H9 (cell line): ENCODE results near the gene CCDC93. TPM values are rescaled to one million over a fixed set of nuclear protein-coding genes. Genes with fewer than 3 reads are reported as not detected.

Experiments
- DNase-seq: peaks from one replicate; pipeline ENCODE4 v3.0.0-alpha.2; 2017
- H2AFZ ChIP-seq: one replicate; pipeline ENCODE4 v1.6.1; 2013; ENCODE audit warnings: mild to moderate bottlenecking, low read length, control low read depth, moderate library complexity
- H2AK5ac ChIP-seq: 2 replicates; pipeline ENCODE4 v1.6.1; 2013; ENCODE audit warnings: low read length, control low read depth, mixed read lengths; ENCODE audit not compliant: insufficient read length
- H2BK120ac ChIP-seq: one replicate; pipeline ENCODE4 v1.6.1; 2013; ENCODE audit warnings: low read depth, mild to moderate bottlenecking, low read length, control low read depth, inconsistent platforms; ENCODE audit not compliant: poor library complexity, severe bottlenecking
- H2BK12ac ChIP-seq: 2 replicates; pipeline ENCODE4 v1.6.1; 2013; ENCODE audit warnings: low read length, control low read depth, mixed read lengths, low read depth; ENCODE audit not compliant: insufficient read length
- H2BK15ac ChIP-seq: 2 replicates; pipeline ENCODE4 v1.6.1; 2013; ENCODE audit warnings: low read depth, low read length, control low read depth
- H2BK20ac ChIP-seq: one replicate; pipeline ENCODE4 v1.6.1; 2013; ENCODE audit warnings: low read depth, mild to moderate bottlenecking, low read length, control low read depth, inconsistent platforms; ENCODE audit not compliant: poor library complexity, severe bottlenecking
- H2BK5ac ChIP-seq: 2 replicates; pipeline ENCODE4 v1.6.1; 2013; ENCODE audit warnings: low read length, control low read depth, mixed read lengths; ENCODE audit not compliant: insufficient read length
- H3K14ac ChIP-seq: 2 replicates; pipeline ENCODE4 v1.6.1; 2013; ENCODE audit warnings: low read length, control low read depth; ENCODE audit not compliant: insufficient read depth
- H3K18ac ChIP-seq: 2 replicates; pipeline ENCODE4 v1.6.1; 2013; ENCODE audit warnings: low read depth, mild to moderate bottlenecking, mixed read lengths, low read length, control low read depth; ENCODE audit not compliant: insufficient read length
- H3K23ac ChIP-seq: 2 replicates; pipeline ENCODE4 v1.6.1; 2013; ENCODE audit warnings: low read length, control low read depth, mixed read lengths, low read depth; ENCODE audit not compliant: insufficient read length
- H3K23me2 ChIP-seq: 2 replicates; pipeline ENCODE4 v1.6.1; 2013; ENCODE audit warnings: low read depth, mild to moderate bottlenecking, mixed read lengths, low read length, control low read depth; ENCODE audit not compliant: insufficient read length, poor library complexity, severe bottlenecking
- H3K27ac ChIP-seq: 2 replicates; pipeline ENCODE4 v1.5.1; 2013; ENCODE audit warnings: low read length, control low read depth, mixed read lengths, low read depth; ENCODE audit not compliant: insufficient read length
- H3K27me3 ChIP-seq: 2 replicates; pipeline ENCODE4 v1.6.1; 2013; ENCODE audit warnings: low read length, control low read depth, inconsistent platforms; ENCODE audit not compliant: insufficient read depth
- H3K4ac ChIP-seq: 2 replicates; pipeline ENCODE4 v1.6.1; 2013; ENCODE audit warnings: low read depth, mild to moderate bottlenecking, control low read depth, inconsistent platforms, low read length, moderate library complexity
- H3K4me1 ChIP-seq: 2 replicates; pipeline ENCODE4 v1.6.1; 2013; ENCODE audit warnings: low read length, control low read depth, inconsistent platforms; ENCODE audit not compliant: insufficient read depth
- H3K4me2 ChIP-seq: 2 replicates; pipeline ENCODE4 v1.6.1; 2013; ENCODE audit warnings: low read length, control low read depth, mixed read lengths; ENCODE audit not compliant: insufficient read length, insufficient read depth
- H3K56ac ChIP-seq: 2 replicates; pipeline ENCODE4 v1.6.1; 2013; ENCODE audit warnings: low read depth, mild to moderate bottlenecking, mixed read lengths, low read length, control low read depth; ENCODE audit not compliant: insufficient read length
- H3K79me1 ChIP-seq: 2 replicates; pipeline ENCODE4 v1.6.1; 2013; ENCODE audit warnings: low read depth, mild to moderate bottlenecking, moderate library complexity, low read length, control low read depth, inconsistent platforms; ENCODE audit not compliant: insufficient read depth, poor library complexity, severe bottlenecking
- H3K79me2 ChIP-seq: 2 replicates; pipeline ENCODE4 v1.6.1; 2013; ENCODE audit warnings: low read length, control low read depth, inconsistent platforms; ENCODE audit not compliant: insufficient read depth
- H3K9ac ChIP-seq: 2 replicates; pipeline ENCODE4 v1.6.1; 2013; ENCODE audit warnings: low read length, control low read depth, mixed read lengths; ENCODE audit not compliant: insufficient read length; ENCODE audit errors: extremely low read depth
- H3K9me3 ChIP-seq: one replicate; pipeline ENCODE4 v1.6.1; 2013; ENCODE audit warnings: low read depth, low read length, inconsistent platforms; ENCODE audit not compliant: control insufficient read depth
- H3T11ph ChIP-seq: one replicate; pipeline ENCODE4 v1.6.1; 2013; ENCODE audit warnings: mild to moderate bottlenecking, low read length, control low read depth, inconsistent platforms
- H4K20me1 ChIP-seq: one replicate; pipeline ENCODE4 v1.6.1; 2013; ENCODE audit not compliant: control insufficient read depth, insufficient read length, insufficient read depth
- H4K5ac ChIP-seq: 2 replicates; pipeline ENCODE4 v1.6.1; 2013; ENCODE audit warnings: low read depth, mild to moderate bottlenecking, mixed read lengths, low read length, control low read depth; ENCODE audit not compliant: insufficient read length
- H4K8ac ChIP-seq: replicated peaks from 2 replicates; pipeline ENCODE4 v1.6.1; 2013; ENCODE audit warnings: low read length, control low read depth, mixed read lengths, low read depth; ENCODE audit not compliant: insufficient read length
- H4K91ac ChIP-seq: 2 replicates; pipeline ENCODE4 v1.6.1; 2013; ENCODE audit warnings: low read depth, mild to moderate bottlenecking, moderate library complexity, mixed read lengths, low read length, control low read depth; ENCODE audit not compliant: insufficient read length
- H3K27ac Mint-ChIP-seq, 3 experiments: 2 replicates in 2 of 3; 3 replicates in 1 of 3; pipeline ENCODE4 v1.8.0; 2020 to 2021; ENCODE audit warnings: mixed read lengths in 3 of 3, mild to moderate bottlenecking in 1 of 3, moderate library complexity in 1 of 3
- H3K27me3 Mint-ChIP-seq: 2 replicates; pipeline ENCODE4 v1.8.0; 2021; ENCODE audit warnings: low read depth, mild to moderate bottlenecking, moderate library complexity, mixed read lengths
- H3K36me3 Mint-ChIP-seq, 3 experiments: 2 replicates in 2 of 3; 3 replicates in 1 of 3; pipeline ENCODE4 v1.8.0; 2020 to 2021; ENCODE audit warnings: low read depth in 3 of 3, mixed read lengths in 3 of 3; ENCODE audit not compliant: insufficient read depth in 1 of 3
- H3K4me1 Mint-ChIP-seq, 2 experiments: 2 replicates each; pipeline ENCODE4 v1.8.0; 2020; ENCODE audit warnings: mixed read lengths in 2 of 2
- H3K4me3 Mint-ChIP-seq, 2 experiments: 2 replicates in 1 of 2; 3 replicates in 1 of 2; pipeline ENCODE4 v1.8.0; 2020 to 2021; ENCODE audit warnings: mild to moderate bottlenecking in 2 of 2, mixed read lengths in 2 of 2, moderate library complexity in 1 of 2
- H3K9me3 Mint-ChIP-seq, 2 experiments: 2 replicates in 1 of 2; 3 replicates in 1 of 2; pipeline ENCODE4 v1.8.0; 2020; ENCODE audit warnings: mild to moderate bottlenecking in 2 of 2, mixed read lengths in 2 of 2, moderate library complexity in 1 of 2
- CTCF ChIP-seq: fragments of 200-600 bp; sonication (generic); conservative IDR thresholded peaks from 3 replicates; pipeline ENCODE4 v1.8.0; 2021; ENCODE audit warnings: antibody characterized with exemption, mild to moderate bottlenecking
- WGBS: extraction: QIAGEN DNeasy Blood & Tissue Kit; methylation state at CpG from one replicate; pipeline ENCODE4 v1.1.7; 2013; ENCODE audit warnings: missing lambda C conversion rate, low lambda C conversion rate, mixed read lengths; ENCODE audit not compliant: insufficient read length; ENCODE audit errors: extremely low coverage; 5-methylcytosine and 5-hydroxymethylcytosine counted together
- total RNA-seq: library from RNA; stranded (reverse); gene quantifications from 2 replicates; pipeline ENCODE4 v1.2.1, GENCODE V29; 2021

CCDC93 gene
- total RNA-seq, 1 experiment from 2014 or later, result 16.4 TPM

- Histone ChIP-seq H3K14ac (no peak overlapping the region), H3K18ac (no peak overlapping the region), H3K9me3 (no peaks in the 10 kb centered on the region), H3K9ac (no peak overlapping the region), H3K56ac (no peak overlapping the region), H2AFZ (no peak overlapping the region), H2BK12ac (no peak overlapping the region), H3K79me1 (no peaks in the 10 kb centered on the region), H2BK15ac (no peak overlapping the region), H2AK5ac (no peak overlapping the region), H3K4ac (no peak overlapping the region), H2BK20ac (no peak overlapping the region), H3T11ph (no peak overlapping the region), H2BK120ac (no peak overlapping the region), H4K8ac (no peak overlapping the region), H3K23me2 (no peaks in the 10 kb centered on the region), H4K91ac (no peak overlapping the region), H2BK5ac (no peak overlapping the region), H3K23ac (no peak overlapping the region), H3K27ac (no peak overlapping the region), H3K4me2 (no peak overlapping the region), H3K79me2 (no peaks in the 10 kb centered on the region), H4K5ac (no peak overlapping the region), H3K27me3 (no peaks in the 10 kb centered on the region), H3K4me1 (no peaks in the 10 kb centered on the region), H4K20me1 (no peaks in the 10 kb centered on the region)
- Mint-ChIP-seq H3K4me3 (no peak overlapping the region), H3K27me3 (peaks cover 4% of the 10 kb centered on the region; the same call in 1 of the 2 replicates), H3K4me1 (peaks cover 5 to 11% of the 10 kb centered on the region in 2 experiments), H3K36me3 (no peaks in the 10 kb centered on the region), H3K27ac (no peak overlapping the region), H3K9me3 (no peaks in the 10 kb centered on the region)
- no peak for TF ChIP-seq CTCF
- no CpG with 5 or more reads among the region's 7 CpGs for WGBS
- no peak for DNase-seq
Measured at GRCh38 chr2:118053681-118054080, 39.8 kb upstream of the CCDC93 start.
